ENCODE measurements around the gene DCAF4L1. TPM values are rescaled to one million over a fixed set of nuclear protein-coding genes. Genes with fewer than 3 reads are reported as not detected.

The DCAF4L1 gene
- total RNA-seq, 3 donors from 2014 or later: 0.29 to 0.48 (median 0.33) TPM

DNA sequence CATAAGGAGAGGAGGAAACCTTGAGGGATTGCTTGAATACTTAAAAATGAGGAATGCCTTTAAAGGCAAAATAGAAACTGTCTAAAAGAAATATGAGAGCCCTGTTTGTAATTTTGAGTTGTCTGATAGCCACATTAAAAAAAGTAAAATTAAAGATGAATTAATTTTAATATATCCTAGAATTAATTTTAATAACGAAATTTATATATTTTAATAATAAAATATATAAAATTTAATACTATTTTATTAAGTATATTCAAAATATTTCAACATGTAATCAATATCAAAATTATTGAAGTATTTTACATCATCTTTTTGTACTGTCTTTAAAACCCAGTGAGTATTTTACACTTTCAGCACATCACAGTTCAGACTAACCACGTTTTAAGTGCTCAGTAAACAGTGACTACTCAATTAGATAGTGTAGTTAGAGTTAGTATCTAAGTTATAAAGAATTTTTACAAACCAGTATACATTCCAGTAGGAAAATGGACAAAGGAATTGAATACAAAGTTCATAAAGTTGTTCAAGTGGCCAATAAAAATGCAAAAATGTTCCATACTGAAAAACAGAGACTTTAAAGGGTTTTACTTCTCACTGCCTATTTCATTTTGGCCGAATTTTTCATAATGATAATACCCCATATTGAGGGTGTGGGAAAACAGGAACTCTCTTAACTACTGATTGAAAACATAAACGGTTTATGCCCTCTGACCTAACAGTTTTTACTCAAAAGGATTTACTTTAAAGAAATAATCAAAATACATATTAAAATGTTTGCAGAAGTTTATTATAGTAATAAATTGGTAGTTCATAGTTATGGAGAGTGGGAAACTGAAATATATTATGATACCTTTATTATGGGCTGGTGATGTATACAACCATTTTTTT lies 11.7 kb downstream of the DCAF4L1 start:
- Histone ChIP-seq H3K36me3 (no peaks in the 10 kb centered on the region), H3K9me3 (no peaks in the 10 kb centered on the region), H3K4me3 (no peak overlapping the region), H3K4me1 (no peaks in the 10 kb centered on the region), H3K27ac (no peak overlapping the region), H3K27me3 (no peaks in the 10 kb centered on the region)
- TF ChIP-seq, protein P1, sequence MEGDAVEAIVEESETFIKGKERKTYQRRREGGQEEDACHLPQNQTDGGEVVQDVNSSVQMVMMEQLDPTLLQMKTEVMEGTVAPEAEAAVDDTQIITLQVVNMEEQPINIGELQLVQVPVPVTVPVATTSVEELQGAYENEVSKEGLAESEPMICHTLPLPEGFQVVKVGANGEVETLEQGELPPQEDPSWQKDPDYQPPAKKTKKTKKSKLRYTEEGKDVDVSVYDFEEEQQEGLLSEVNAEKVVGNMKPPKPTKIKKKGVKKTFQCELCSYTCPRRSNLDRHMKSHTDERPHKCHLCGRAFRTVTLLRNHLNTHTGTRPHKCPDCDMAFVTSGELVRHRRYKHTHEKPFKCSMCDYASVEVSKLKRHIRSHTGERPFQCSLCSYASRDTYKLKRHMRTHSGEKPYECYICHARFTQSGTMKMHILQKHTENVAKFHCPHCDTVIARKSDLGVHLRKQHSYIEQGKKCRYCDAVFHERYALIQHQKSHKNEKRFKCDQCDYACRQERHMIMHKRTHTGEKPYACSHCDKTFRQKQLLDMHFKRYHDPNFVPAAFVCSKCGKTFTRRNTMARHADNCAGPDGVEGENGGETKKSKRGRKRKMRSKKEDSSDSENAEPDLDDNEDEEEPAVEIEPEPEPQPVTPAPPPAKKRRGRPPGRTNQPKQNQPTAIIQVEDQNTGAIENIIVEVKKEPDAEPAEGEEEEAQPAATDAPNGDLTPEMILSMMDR (IDR thresholded peaks at IDR 0.05): no peak
- TF ChIP-seq POLR2AphosphoS5 (IDR thresholded peaks at IDR 0.05) (no peak), POLR2A (IDR thresholded peaks at IDR 0.05) (no peak)
- intact Hi-C loops (cut with DNase I; ENCODE audit: low total_unique reads): no loop called here
- DNase-seq (ENCODE audit: low spot score in 2 of 2): no peak

DNA sequence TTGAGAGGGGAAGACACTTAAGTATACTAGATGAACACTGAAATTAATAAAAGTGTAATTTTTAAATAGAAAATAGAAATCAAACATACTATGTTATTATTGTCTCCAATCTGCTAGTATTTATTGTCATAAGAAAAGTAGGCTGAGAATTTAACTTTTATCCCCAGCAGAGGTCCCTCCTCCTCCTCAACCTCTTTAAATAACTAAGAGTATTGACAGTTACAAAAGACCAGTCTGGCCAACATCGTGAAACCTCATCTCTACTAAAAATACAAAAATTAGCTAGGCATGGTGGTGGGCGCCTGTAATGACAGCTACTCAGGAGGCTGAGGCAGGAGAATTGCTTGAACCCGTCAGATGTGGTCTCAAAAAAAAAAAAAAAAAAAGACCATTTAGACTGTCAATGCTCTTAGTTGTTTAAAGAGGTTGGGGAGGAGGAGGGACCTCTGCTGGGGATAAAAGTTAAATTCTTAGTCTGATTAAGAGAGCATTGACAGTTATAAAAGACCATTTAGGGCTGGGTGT lies 13.0 kb downstream of the DCAF4L1 start:
- H3K4me3 ChIP-seq: no peak overlapping the region
- no peaks in the 10 kb centered on the region for H3K4me1 ChIP-seq
- H3K27me3 ChIP-seq: no peaks in the 10 kb centered on the region
- H3K27ac ChIP-seq: no peak overlapping the region
- no peaks in the 10 kb centered on the region for H3K9me3 ChIP-seq
- no peak for DNase-seq (ENCODE audit: low spot score in 2 of 2)
- intact Hi-C loops (cut with DNase I; ENCODE audit: low total_unique reads): no loop called here
- TF ChIP-seq POLR2A (IDR thresholded peaks at IDR 0.05) (no peak), POLR2AphosphoS5 (IDR thresholded peaks at IDR 0.05) (no peak)
- TF ChIP-seq, protein P1 (IDR thresholded peaks at IDR 0.05): no peak
- no peaks in the 10 kb centered on the region for H3K36me3 ChIP-seq

DNA sequence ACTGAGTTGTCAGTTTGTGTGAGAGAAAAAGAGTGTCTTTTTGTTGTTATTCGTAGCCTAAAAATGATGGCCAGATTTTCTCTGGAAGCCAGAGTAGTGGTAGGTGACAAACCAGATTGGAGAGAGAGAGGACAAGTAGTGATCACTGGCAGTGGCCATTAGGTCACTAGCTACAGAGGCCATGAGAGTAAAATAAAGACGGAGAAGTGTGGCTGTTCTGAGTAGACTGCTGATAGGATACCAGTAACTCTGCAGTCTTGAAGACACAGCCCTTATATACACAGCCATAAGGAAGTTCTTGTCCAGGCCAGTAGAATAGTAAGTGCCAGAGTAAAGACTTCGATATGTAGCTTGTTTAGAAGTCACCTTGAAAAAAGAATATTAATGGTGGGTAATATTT lies 16.5 kb downstream of the DCAF4L1 start:
- Histone ChIP-seq H3K9me3 (no peaks in the 10 kb centered on the region), H3K4me1 (no peaks in the 10 kb centered on the region), H3K27ac (no peak overlapping the region), H3K36me3 (no peaks in the 10 kb centered on the region), H3K27me3 (no peaks in the 10 kb centered on the region), H3K4me3 (no peak overlapping the region)
- TF ChIP-seq POLR2A (IDR thresholded peaks at IDR 0.05) (no peak), POLR2AphosphoS5 (IDR thresholded peaks at IDR 0.05) (no peak)
- TF ChIP-seq, protein P1 (IDR thresholded peaks at IDR 0.05): no peak
- DNase-seq (ENCODE audit: low spot score in 2 of 2): no peak
- intact Hi-C loops (cut with DNase I; ENCODE audit: low total_unique reads): no loop called here

DNA sequence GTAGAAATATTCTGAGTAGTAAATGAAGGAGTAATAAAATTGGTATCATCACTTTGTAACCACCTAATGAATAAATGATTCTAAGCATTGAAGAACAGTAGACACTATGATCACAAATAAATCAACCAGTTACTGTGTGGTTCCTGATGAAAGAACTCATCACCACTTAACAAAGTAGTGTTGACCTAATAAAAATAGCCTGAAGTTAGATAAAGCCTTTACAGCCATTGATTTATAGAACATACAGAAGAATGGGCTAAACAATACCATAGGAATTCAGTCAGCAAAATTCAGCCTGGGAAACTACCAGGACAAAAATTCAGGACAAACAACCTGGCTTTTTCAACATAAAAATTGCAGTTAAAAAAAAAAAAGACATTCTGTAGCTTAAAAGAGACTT lies 17.8 kb downstream of the DCAF4L1 start:
- TF ChIP-seq POLR2AphosphoS5 (IDR thresholded peaks at IDR 0.05): no peak
- TF ChIP-seq POLR2A (IDR thresholded peaks at IDR 0.05): no peak
- TF ChIP-seq, protein P1 (IDR thresholded peaks at IDR 0.05): no peak
- H3K4me1 ChIP-seq: no peaks in the 10 kb centered on the region
- intact Hi-C loops (cut with DNase I; ENCODE audit: low total_unique reads): no loop called here
- H3K4me3 ChIP-seq: no peak overlapping the region
- no peaks in the 10 kb centered on the region for H3K9me3 ChIP-seq
- H3K36me3 ChIP-seq: no peaks in the 10 kb centered on the region
- DNase-seq (ENCODE audit: low spot score in 2 of 2): no peak
- no peaks in the 10 kb centered on the region for H3K27me3 ChIP-seq
- H3K27ac ChIP-seq: no peak overlapping the region
